Heart right ventricle (tissue), 16 donors: ENCODE data around the gene RUVBL1. TPM values are rescaled to one million over a fixed set of nuclear protein-coding genes. Genes with fewer than 3 reads are reported as not detected.

Source experiments
- ATAC-seq, 8 donors: fragments of 200-7000 bp; cut with Tn5 transposase; one replicate each; pipeline ENCODE4 v1.9.1; 2020; ENCODE audit warnings: mild to moderate bottlenecking in 8 of 8, moderate library complexity in 8 of 8, moderate number of reproducible peaks in 1 of 8
- DNase-seq, 2 donors: peaks; one replicate each; pipeline ENCODE4 v3.0.0-alpha.2; 2020
- H3K27ac ChIP-seq, 10 donors: fragments of 200-600 bp; sonication (generic) in 2 of 10; one replicate each; pipeline versions ENCODE4 v1.5.0 to v1.8.0; 2020 to 2022; ENCODE audit warnings: mild to moderate bottlenecking in 3 of 10
- H3K27me3 ChIP-seq, 7 donors: fragments of 200-600 bp; one replicate each; pipeline ENCODE4 v1.8.0; 2021 to 2022; ENCODE audit warnings: mild to moderate bottlenecking in 2 of 7
- H3K36me3 ChIP-seq, 9 donors: fragments of 200-600 bp; sonication (generic) in 1 of 9; one replicate each; pipeline versions ENCODE4 v1.5.0 to v1.8.0; 2020 to 2022; ENCODE audit warnings: mild to moderate bottlenecking in 2 of 9
- H3K4me1 ChIP-seq, 9 donors: fragments of 200-600 bp; sonication (generic) in 1 of 9; one replicate each; pipeline versions ENCODE4 v1.5.0 to v1.8.0; 2020 to 2022; ENCODE audit warnings: mild to moderate bottlenecking in 4 of 9
- H3K4me3 ChIP-seq, 10 donors: fragments of 200-600 bp; sonication (generic) in 2 of 10; one replicate each; pipeline versions ENCODE4 v1.5.0 to v1.8.0; 2020 to 2022; ENCODE audit warnings: mild to moderate bottlenecking in 7 of 10, moderate library complexity in 2 of 10
- H3K9me3 ChIP-seq, 11 donors: fragments of 200-600 bp in 10 of 11; sonication (generic) in 2 of 11; one replicate each; pipeline versions ENCODE4 v1.5.0 to v1.8.0; 2013 to 2022; ENCODE audit warnings: mild to moderate bottlenecking in 2 of 11, control low read depth in 1 of 11, moderate library complexity in 1 of 11
- CTCF ChIP-seq, 9 donors: fragments of 200-600 bp; sonication (generic) in 2 of 9; IDR thresholded peaks; one replicate each; pipeline versions ENCODE4 v1.5.0 to v1.8.0; 2021 to 2022; ENCODE audit warnings: antibody characterized with exemption in 9 of 9, mild to moderate bottlenecking in 5 of 9, moderate library complexity in 1 of 9
- WGBS, 2 donors: extraction: QIAGEN DNeasy Blood & Tissue Kit; methylation state at CpG; one replicate each; pipeline ENCODE4 v1.1.7; 2013; ENCODE audit warnings: inconsistent platforms in 1 of 2; 5-methylcytosine and 5-hydroxymethylcytosine counted together
- intact Hi-C, 10 donors: fragments of 100-400 bp; cut with DNase I; formaldehyde crosslinking; loops; one replicate each; pipeline versions ENCODE4 v1.11.1 to v1.14.2; 2022
- polyA plus RNA-seq, 2 donors: library from polyadenylated mRNA; stranded (reverse); fragments of 200-250 nt; gene quantifications; one replicate each; pipeline ENCODE4 v1.2.3, GENCODE V29; 2013
- total RNA-seq, 10 donors: library from RNA; stranded (reverse); fragmentation: NEBNext Ultra II Directional in 3 of 10; extraction: Animal tissue kit (Norgen Biotek cat#: 25700) in 3 of 10; gene quantifications; one replicate each; pipeline versions ENCODE4 v1.2.1 to v1.2.4, GENCODE V29; 2021 to 2023
- donor health status: Arrhythmogenic right ventricular cardiomyopathy.
- donor health status: ischemic (EF 13 %, LVEDD 7.1; RV severe dilation, severe dysfunction).
- donor health status: healthy with polysubstance abuse.
- donor health status: DM: no; HTN: yes; CAD: no.
- donor health status: DM: no; HTN: no; CAD: no.
- donor health status: ischemic (EF 25% LVEDD 6.9; RV normal size, moderate dysfunction).
- donor health status: ischemic (EF 25% LVEDD 5.7; RV mildly dilated, moderate dysfunction).
- donor health status: healthy.
- donor health status: DM: yes; HTN: yes; CAD: no.
- donor health status: Ischemic cardiomyopathy.
- donor health status: ischemic (EF 35%, LVEDD 5.7; RV mildly dilated, moderate dysfunction).
- donor health status: nonischemic (EF 11% LVEDD 7.7; RV severe dilation, severe dysfunction).
- donor health status: DM: yes; HTN: yes; CAD: no.
- donor health status: PGD.
- donor health status: ischemic (EF 29% LVEDD 5.4; RV normal size, mild dysfunction).
- donor health status: nonischemic (EF 23%, LVEDD 6.1; RV moderate dilation, normal function).

Gene RUVBL1
- total and polyA plus RNA-seq, 12 donors = 9.4 to 38.5 (median 25.6) TPM

- no peaks in the 10 kb centered on the region for H3K9me3 ChIP-seq
- peaks cover 0 to 29% (median 2%) of the 10 kb centered on the region in 9 donors for H3K4me1 ChIP-seq
- no peak for DNase-seq
- H3K4me3 ChIP-seq = no peak overlapping the region
- H3K27ac ChIP-seq = peak overlapping the region in 1 of 10 donors; percentile 78
- intact Hi-C loops = no loop called here
- 82 to 86% methylated on average over 7 of the region's 7 CpGs for WGBS, 2 donors
- peaks cover 0 to 84% (median 0%) of the 10 kb centered on the region in 9 donors for H3K36me3 ChIP-seq
- H3K27me3 ChIP-seq = no peaks in the 10 kb centered on the region
- peak in 2 of 8 donors; percentile 21 to 38 for ATAC-seq
- TF ChIP-seq CTCF (IDR thresholded peaks at IDR 0.05) = no peak
These were observed 11.1 kb downstream of the RUVBL1 start for GRCh38 chr3:128112357-128112968.

GRCh38 chr3:128111147-128111546 is 12.5 kb downstream of the RUVBL1 start:
- intact Hi-C loops = no loop called here
- ATAC-seq = no peak
- no peaks in the 10 kb centered on the region for H3K27me3 ChIP-seq
- WGBS, 2 donors = 91 to 92% methylated on average over 5 of the region's 5 CpGs
- peaks cover 0 to 74% (median 0%) of the 10 kb centered on the region in 9 donors for H3K36me3 ChIP-seq
- no peak overlapping the region for H3K4me3 ChIP-seq
- H3K27ac ChIP-seq = no peak overlapping the region
- H3K4me1 ChIP-seq = peaks cover 0 to 29% (median 2%) of the 10 kb centered on the region in 9 donors
- no peak for TF ChIP-seq CTCF (IDR thresholded peaks at IDR 0.05)
- no peak for DNase-seq
- H3K9me3 ChIP-seq = no peaks in the 10 kb centered on the region

- 31 to 52% methylated on average over 8 of the region's 8 CpGs for WGBS, 2 donors
- H3K9me3 ChIP-seq = no peaks in the 10 kb centered on the region
- H3K27ac ChIP-seq = peak overlapping the region in 4 of 10 donors; percentile 9 to 38 (median 22)
- intact Hi-C loops = no loop called here
- H3K4me1 ChIP-seq = peaks cover 0 to 17% (median 2%) of the 10 kb centered on the region in 9 donors
- no peak for TF ChIP-seq CTCF (IDR thresholded peaks at IDR 0.05)
- DNase-seq (peak; percentile 32 to 47), ATAC-seq (peak in 7 of 8 donors; percentile 66 to 92 (median 77))
- peak overlapping the region in 4 of 10 donors; percentile 10 to 22 (median 12) for H3K4me3 ChIP-seq
- H3K27me3 ChIP-seq = no peaks in the 10 kb centered on the region
- H3K36me3 ChIP-seq = peaks cover 0 to 78% (median 10%) of the 10 kb centered on the region in 9 donors
These were observed 15.8 kb downstream of the RUVBL1 start for GRCh38 chr3:128107834-128108233.

GRCh38 chr3:128103136-128103676 is 20.4 kb downstream of the RUVBL1 start:
- DNase-seq (no peak), ATAC-seq (no peak)
- peaks cover 0 to 76% (median 14%) of the 10 kb centered on the region in 9 donors for H3K36me3 ChIP-seq
- H3K27ac ChIP-seq = no peak overlapping the region
- H3K9me3 ChIP-seq = no peaks in the 10 kb centered on the region
- WGBS, 2 donors = 94 to 98% methylated on average over 5 of the region's 5 CpGs
- TF ChIP-seq CTCF (IDR thresholded peaks at IDR 0.05) = no peak
- peaks cover 0 to 22% (median 8%) of the 10 kb centered on the region in 9 donors for H3K4me1 ChIP-seq
- no peak overlapping the region for H3K4me3 ChIP-seq
- intact Hi-C loops = no loop called here
- no peaks in the 10 kb centered on the region for H3K27me3 ChIP-seq
